HCEC 1CT (cell line): ENCODE results near the gene TBX1.
"Not testable (repeated sequence)": the region's sequence is repeated elsewhere in the genome, so short reads cannot be mapped to it uniquely, and the experiment has no call there.

ENCODE experiments used
- DNase-seq: peaks from one replicate; pipeline ENCODE4 v3.0.0-alpha.2; 2017

The TBX1 gene

DNA sequence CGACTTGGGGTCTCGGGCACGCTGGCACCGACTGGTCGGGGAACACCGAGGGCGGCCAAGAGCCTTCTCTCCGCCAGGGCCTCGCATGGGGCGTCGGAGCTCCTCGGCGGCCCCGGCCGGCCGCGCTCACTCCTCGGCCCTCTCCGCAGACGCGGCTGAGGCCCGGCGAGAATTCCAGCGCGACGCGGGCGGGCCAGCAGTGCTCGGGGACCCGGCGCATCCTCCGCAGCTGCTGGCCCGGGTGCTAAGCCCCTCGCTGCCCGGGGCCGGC lies 5.6 kb downstream of the TBX1 start:
- no peak for DNase-seq

DNA sequence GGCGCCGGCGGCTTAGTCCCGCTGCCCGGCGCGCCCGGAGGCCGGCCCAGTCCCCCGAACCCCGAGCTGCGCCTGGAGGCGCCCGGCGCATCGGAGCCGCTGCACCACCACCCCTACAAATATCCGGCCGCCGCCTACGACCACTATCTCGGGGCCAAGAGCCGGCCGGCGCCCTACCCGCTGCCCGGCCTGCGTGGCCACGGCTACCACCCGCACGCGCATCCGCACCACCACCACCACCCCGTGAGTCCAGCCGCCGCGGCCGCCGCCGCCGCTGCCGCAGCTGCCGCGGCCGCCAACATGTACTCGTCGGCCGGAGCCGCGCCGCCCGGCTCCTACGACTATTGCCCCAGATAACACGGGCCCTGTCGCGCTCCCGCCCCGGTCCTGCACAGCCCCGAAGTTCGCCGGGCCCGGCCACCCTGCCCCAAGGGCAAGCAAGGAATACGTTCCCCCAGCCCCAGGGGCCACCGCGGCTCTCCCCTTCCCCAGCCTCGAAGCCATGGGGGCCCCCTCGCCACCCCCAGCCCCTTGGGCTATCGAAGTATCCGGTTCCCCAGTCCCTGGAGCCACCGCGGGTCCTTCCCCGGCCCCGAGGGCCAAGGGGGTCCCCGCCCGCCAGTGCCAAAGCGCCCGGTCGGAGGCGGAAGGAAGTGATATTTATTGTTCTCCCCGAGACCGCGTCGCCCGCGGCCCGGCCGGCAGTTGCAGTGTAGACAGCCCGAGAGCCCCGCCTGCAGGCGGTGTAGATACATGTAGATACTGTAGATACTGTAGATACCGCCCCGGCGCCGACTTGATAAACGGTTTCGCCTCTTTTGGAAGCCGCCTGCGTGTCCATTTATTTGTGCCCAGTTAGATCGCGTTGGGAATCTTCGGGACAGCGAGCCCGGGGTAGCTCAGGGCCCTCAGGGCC lies 6.2 kb downstream of the TBX1 start:
- no peak for DNase-seq

DNA sequence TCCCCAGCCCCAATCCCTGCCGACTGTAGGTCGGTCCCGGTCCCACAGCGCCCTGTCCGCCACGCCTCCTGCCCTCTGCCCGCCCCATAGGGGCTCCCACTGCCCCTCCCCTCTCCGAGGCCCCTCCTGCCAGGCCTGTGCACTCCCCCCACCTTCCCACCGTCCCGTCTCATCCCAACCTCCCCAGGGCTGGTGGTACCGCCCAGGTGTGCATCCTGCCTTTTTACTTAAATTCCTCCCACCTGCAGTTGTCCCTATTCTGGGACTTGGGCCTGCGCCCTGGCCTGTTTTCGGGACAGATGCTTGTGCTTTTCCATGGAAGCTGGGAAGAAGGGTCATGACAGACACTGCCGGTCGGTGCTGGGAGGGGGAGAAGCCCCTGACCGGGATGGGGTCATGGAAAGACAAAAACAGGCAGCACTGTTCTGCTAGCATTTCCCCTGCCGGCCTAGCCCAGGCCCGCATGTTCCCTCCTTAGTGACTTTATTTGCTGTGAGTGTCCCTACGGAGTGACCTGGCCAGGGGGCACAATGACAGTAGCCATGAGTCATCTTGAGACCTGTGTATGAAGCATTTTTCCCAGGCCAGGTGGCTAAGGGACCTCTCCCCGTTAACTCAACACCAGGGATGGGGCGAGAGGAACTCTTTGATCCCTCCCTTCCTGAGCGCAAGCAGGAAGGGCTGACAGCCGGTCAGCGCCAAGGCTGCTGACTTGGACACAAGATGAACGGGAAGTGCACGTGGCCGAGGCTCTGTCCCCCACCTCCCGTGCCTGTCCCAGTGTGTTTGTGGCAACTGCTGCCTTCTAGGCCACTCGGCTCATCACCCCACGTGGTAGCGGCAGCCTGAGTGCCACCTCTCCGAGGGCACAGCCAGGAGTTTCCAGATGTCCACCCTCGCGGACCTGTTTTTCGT lies 7.1 kb downstream of the TBX1 start:
- no peak for DNase-seq

DNA sequence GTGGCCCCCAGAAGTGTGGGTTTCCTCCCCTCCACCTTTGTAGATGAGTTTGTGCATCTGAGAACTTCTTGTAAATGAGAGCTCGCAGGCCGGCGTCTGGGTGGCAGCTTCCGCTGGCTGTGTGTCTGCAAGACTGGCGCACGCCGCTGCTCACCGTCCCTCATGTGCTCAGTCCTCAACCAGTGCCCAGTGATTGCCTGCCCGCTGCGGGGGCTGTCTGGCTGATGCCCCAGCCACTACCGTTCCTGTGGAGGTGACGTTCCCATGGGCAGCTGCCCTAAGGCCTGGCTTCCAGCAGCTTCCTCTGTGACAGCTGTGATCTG lies 8.8 kb downstream of the TBX1 start:
- no peak for DNase-seq

DNA sequence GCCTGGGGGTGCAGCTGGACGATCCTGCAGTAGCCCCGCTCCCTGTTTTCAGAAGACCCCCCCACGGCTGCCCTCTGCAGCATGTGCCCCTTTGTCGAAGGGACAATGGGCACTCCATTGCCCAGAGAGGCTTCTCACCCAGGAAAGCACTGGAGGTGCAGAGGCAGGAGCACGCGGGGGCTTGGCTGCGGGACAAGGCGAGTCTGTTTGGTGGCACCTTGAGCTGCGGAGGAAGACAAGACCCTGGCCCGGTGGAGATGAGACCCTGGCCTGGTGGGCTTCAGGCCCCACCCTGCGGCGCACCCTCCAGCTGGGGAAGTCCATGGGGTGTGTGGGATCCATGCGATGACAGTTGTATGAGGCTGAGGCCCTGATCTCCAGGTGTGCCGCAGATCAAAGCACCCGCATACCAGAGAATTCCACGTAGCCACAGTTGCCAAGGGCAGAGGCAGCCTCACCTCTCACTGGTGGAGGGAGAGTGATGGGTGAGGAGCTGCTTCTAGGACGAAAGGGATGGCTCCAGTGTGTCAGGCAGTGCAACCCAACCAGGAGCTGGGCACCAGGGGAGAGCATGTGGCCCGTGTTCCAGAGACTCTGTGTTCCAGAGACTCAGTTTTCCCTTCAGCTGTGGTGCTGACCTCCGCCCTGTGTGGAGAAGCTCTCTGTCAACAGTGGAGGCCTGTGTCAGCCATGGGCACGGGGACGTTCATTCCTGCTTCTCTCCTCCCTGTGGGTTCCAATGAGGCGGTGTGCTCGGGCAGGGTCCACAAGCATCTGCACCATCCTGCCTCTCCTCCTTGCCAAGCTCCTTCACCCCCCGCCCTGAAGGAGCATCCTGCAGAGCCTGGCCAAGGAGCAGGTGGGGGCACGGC lies 10.0 kb downstream of the TBX1 start:
- no peak for DNase-seq

DNA sequence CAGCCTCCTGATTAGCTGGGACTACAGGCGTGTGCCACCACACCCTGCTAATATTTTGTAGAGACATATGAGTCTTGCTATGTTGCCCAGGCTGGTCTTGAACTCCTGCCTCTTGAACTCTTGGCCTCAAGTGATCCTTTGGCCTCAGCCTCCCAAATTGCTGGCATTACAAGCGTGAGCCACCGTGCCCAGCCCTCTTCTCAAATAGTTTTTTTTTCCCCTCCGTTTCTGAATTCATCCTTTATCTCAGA lies 11.8 kb downstream of the TBX1 start:
- DNase-seq = no peak

DNA sequence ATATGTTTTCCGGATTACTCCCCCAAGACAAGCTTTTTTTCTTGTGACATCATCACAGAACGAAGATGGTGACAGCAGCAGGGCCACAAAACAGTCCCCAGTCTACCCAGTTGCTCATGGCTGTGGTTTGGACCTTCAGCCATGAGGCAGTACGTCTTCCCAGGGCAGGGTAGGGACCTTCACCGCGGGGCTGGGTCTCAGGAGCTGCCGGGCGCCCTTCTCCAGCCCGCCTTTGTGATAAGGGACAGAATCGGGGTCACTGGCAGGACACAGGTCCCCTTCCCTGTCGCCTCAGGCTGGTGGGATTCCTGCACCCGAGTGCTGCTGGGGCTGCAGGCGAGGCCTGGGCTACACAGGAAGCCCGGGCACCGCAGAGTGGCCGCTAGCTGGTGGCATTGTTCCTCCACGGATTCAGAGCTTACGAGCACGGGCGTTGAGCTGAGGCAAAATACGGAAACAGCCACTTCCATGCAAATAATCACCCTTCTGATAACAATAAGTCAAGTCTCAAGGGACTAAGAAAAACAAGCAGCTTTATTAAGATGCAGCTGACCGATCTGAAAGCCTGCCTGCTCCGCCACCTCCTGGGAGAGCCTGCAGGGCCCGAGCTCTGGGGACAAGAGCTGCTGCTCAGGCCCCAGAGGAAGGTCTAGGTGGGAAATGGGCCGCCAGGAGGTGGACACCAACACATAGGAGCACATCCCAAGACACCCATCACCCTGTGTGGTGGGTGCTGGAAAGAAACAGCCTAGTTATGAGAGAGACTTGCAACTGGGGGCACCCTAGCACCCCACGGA lies 12.3 kb downstream of the TBX1 start:
- no peak for DNase-seq

DNA sequence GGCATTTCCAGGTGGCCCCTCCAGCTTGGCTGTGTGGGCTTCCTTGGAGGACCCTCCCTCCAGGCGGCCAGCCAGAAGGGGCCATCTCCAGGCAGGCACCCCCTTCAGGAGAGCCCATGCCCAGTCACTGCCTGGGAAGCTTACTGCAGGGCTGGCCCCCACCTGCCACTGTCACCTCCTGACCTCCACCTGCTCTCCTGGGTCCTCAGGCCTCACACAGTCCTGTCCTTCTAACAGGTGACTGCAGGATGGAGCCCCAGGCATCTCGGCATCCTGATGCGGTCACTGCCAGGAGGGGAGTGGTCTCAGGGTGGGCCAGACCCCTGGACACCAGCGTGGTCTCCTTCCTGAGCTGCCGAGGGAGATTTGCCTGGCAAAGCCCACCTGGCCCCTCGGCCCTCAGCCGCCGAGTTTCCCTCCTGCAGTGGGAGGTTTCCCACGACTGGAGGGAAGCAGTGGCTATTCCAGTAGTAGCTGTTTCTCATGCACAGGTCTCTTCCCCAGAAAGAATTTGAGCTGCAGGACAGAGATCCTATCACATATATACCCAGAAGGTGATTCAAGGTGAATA lies 13.0 kb downstream of the TBX1 start:
- no peak for DNase-seq

DNA sequence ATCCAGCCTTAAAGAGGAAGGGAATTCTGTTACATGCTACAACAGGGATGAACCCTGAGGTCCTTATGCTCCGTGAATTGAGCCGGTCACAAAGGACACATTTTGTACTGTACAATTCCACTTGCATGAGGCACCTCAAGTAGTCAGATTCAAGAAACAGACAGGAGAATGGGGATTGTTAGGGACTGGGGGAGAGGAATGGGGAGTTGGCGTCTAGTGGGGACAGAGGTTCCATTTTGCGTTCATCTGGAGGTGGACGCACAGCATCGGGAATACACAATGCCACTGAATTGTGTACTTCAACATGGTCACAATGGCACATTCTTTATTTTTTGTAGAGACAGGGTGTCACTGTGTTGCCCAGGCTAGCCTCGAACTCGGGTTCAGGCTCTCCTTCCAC lies 14.1 kb downstream of the TBX1 start:
- DNase-seq = no peak

DNA sequence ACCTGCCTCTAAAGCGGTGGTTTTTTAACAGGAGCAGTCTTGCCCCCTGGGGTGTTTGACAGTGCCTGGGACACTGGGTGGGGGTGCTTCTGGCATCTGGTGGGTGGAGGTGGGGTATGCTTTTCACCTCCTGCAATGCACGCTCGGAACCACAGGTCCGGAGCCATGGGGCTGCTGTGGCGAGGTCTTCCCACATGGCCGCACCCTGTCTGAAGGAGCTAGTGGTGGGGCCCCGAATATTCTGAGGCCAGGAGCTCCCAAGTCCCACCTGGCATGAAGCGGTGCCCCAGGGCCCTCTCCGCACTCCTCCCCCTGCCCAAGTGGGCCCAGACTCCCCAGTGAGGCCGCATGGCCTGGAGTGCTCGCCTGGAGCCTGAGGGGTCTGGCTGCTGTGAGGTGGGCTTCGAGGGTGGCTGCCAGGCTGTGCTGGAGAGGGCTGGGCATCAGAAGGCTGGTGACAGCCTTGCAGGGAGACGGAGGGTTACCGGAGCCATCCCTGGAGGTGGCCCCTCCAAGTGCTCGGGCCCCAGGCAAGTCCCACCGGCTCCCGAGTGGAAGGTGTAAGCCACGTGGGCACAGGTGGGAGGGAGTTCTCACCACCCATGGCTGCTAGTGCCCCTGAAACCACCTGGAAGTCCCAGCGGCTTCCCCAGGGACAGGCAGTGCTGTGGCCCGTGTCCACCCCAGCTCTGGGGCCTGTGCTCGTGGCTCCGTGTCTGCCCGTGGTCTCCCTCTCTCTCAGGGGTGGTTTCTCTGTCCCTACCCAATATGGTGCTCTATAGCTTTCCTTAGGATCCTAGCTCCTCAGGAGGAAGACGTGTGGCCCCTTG lies 15.1 kb downstream of the TBX1 start:
- DNase-seq = no peak

DNA sequence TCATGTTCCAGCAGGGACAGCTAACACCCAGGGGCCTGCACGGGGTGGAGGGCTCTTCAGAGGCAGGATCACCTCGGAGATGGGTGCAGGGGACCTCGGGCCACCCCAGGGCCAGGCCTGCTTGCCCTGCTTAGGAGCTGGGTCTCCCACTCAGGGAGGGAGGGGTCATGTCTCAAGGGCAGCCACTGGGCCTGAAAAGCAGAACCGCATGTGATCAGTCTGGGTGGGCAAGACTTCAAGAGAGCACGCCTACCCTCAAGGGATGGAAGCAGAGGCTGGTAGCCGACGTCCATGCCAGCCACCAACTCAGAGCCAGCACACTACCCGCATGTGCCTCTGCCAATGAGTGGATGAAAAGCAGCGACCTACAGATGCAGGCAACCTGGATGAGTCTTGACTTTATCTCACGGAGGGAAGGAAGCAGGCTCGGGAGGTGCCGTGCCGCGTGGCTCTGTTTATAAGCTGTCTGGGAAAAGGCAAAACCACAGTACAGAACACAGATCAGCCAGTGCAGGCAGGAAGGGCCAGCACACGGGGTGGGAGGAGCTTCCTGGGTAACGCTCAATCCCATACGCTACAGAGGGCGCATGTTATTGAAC lies 16.0 kb downstream of the TBX1 start:
- no peak for DNase-seq

DNA sequence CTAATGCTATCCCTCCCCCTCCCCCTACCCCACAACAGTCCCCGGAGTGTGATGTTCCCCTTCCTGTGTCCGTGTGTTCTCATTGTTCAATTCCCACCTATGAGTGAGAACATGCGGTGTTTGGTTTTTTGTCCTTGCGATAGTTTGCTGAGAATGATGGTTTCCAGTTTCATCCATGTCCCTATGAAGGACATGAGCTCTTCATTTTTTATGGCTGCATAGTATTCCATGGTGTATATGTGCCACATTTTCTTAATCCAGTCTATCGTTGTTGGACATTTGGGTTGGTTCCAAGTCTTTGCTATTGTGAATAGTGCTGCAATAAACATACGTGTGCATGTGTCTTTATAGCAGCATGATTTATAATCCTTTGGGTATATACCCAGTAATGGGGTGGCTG lies 16.6 kb downstream of the TBX1 start:
- DNase-seq = not testable (repeated sequence)

DNA sequence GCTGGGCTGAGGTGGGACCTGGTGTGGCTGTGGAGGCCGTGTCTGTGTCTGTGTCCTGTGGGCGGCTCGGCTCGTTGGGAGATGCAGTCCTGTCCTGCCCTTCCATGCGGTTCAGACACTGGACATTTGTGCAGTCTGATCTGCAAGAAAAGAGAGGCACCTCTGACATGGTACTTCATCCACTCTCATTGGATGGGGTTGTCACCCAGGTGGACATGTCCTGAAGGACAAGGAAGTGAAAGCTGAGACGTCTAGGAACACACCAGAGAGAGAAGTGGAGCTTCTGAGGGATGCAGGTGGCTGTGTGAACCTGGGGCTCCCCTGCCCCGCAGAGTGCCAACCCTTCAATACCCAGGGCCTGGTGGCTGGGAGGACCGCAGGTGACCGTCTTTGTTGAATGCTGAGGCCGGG lies 18.4 kb downstream of the TBX1 start:
- DNase-seq = no peak

DNA sequence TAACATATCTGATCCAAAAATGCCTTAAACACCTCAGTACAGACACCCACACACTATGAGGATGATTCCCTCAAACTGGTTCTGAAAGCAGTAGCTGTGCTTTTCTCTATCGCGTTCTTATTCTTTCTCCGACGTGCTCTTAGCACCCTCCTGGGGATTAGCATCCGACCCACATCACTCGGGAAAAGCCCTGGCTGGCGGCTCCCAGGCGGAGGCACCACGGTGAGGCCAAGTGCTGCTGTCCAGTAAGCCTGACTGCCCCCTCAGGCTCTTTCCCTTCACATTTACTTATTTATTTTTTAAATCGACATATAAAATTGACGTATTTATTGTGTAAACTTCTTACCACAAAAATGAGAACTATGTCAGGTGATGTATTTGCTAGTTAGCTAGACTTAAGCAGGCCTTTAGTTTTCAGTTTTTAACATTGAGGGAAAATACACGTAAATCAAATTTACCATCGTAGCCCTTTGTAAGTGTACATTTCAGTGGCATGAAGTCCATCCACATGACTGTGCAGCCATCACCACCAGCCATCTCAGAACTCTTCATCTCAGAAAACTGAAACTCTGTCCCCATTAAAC lies 19.2 kb downstream of the TBX1 start:
- no peak for DNase-seq

DNA sequence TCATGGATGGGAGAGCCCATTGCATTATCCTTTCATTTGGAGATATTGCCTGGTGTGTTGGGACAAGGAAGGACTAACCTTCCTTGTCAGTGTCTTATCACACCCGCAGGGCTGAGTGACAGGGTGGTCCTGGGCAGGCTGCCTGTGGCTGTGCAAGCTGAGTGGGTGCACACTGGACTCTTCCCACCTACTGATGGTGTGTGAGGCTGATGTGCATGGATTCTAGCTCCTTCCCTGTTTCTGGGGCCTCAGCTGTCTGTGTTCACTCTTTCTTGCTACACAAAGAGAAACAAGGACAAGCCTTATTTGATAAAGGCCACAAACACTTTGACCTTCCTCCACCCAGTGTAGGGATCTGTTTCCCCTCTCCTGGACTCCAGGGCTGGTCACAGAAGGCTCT lies 22.0 kb downstream of the TBX1 start:
- no peak for DNase-seq

DNA sequence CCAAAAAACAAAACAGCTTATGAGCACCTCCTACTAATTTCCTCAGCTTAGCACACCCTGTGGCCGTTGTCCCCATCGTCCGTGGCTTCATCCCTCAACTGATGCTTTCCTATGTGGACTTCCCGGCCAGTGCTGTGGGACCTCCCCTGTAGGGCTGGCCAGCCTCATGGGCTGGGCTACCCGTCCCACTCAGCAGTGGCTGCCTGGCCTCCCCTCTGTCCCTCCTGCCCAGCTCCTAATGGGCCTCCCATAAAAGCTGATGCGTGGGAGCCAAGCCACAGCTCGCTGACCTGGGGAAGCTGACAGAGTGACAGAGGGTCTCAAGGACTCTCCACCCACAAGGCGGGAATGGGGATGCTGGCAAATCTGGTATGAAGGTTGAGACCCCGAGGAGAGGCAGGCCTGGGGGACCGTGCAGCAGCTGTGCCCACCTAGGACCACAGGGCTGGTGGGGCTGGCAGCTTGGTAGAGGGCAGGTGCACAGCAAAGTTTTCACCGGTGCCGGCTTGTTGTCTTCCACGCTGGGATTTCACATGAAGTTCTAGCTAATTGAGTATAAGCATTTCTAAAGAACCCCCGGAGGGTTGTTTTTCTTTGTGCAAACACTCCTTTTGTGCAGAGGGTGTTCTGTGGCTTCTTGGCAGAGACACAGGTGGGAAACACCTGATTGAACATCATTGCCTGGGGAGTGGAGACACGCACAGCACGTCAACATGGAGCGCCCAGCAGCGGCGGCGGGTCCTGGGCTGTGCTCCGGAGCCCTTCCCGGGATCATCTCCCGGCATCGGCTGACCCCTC lies 23.2 kb downstream of the TBX1 start:
- DNase-seq = no peak

DNA sequence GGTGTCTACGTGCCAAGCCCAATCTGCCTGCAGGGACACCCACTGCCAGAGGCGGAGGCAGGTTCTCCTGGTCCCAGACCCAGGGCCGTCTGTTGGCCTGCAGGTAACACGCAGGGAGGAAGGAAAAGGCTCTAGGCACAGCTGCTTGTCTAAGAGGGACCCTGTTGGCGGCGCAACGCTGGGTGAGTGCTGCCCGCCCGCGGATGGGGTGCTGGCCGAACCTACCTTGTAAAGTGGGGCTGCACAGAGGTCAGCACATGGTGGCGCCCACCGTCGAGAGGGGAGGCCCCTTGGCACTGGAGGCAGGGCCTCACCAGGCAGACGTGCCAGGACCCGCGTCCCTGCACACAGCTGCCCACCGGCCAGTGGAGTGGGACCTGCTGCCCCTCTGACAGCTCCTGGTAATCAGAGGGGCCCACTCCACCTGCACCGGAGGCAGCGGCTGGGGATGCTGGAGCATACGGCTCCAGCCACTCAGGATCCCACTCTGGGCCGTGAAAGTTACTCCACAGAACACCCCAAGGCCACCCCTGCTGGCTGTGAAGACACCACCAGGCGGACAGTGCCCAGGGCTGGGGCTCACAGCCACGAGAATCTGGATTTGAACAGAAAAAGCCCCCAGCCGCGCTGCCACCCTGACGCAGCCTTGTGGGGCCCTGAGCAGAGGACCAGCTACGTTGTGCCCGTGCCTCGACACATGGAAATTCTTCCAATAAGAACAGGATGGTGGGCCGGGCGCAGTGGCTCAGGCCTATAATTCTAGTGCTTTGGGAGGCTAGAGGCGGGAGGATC lies 24.0 kb downstream of the TBX1 start:
- DNase-seq = no peak

DNA sequence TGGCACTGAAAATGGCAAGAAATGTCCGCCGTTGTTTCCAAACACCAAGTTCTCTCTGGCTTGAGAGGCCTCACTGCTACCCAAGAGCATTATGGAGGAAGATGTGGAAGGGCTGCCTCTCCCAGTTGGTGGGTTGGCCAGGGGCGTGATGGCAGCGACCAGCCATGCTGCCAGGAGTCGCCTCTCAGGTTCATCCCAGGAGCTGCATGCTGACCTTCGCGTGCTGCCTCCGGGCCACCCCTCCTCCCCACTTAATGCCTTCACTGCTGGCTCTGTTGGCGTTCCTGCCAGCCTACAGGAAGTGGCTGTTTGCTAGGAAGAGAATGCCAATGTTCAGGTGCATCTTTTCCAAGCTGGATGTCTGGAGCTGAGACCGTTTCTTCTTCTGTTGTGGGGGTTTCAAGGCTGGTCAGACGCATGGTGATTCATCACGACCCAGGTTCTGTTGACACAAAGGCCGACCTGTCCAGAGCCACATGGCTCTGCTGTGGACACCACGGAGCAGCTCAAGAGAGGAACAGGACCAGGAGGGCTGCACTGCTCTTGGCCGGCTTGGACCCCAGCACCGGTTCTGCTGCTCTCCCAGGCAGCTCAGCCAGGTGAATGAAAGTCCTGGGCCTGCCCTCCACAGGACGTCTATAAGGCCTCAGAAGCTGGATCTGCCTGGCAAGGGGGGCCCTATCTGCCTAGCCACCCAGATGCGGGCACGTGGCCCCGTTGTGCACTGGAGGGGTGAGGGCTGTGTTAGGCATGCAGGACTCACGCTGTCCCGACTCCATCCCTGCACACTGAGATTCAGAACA lies 25.1 kb downstream of the TBX1 start:
- DNase-seq = no peak
